ENCODE results near the gene NDUFAF8. TPM values are rescaled to one million over a fixed set of nuclear protein-coding genes. Genes with fewer than 3 reads are reported as not detected.

NDUFAF8 gene
- polyA plus RNA-seq, 2 of the 4 experiments (the other 2 are of a cell fraction): 179 to 308 TPM

- no peak overlapping the region for H3K27ac ChIP-seq
- no peak for DNase-seq (ENCODE audit: low read depth in 1 of 2, low spot score in 1 of 2)
- TF ChIP-seq NFE2L2 (conservative IDR thresholded peaks at IDR 0.05; ENCODE audit: low read length) (no peak), HES2 (IDR thresholded peaks at IDR 0.05) (no peak), PBX3 (IDR thresholded peaks at IDR 0.05) (no peak), FOXS1 (CRISPR knock-in tag; IDR thresholded peaks at IDR 0.05) (no peak), USF2 (IDR thresholded peaks at IDR 0.05) (no peak), EP300 (IDR thresholded peaks at IDR 0.05) (no peak), HDAC2 (IDR thresholded peaks at IDR 0.05) (no peak), FOSL2 (IDR thresholded peaks at IDR 0.05) (no peak), FOSL2 (CRISPR knock-in tag; IDR thresholded peaks at IDR 0.05) (no peak), POLR2AphosphoS2 (conservative IDR thresholded peaks at IDR 0.05; ENCODE audit: low read length) (no peak), HOXB5 (CRISPR knock-in tag; IDR thresholded peaks at IDR 0.05) (no peak), HEYL (CRISPR knock-in tag; IDR thresholded peaks at IDR 0.05) (no peak), HMGXB4 (CRISPR knock-in tag; IDR thresholded peaks at IDR 0.05; ENCODE audit: borderline replicate concordance) (no peak), CHD4 (IDR thresholded peaks at IDR 0.05; ENCODE audit: borderline replicate concordance) (no peak), RCOR1 (IDR thresholded peaks at IDR 0.05; ENCODE audit: low read depth, low read length) (no peak), HOXB13 (CRISPR knock-in tag; IDR thresholded peaks at IDR 0.05; ENCODE audit: low read depth) (no peak), TFCP2L1 (CRISPR knock-in tag; IDR thresholded peaks at IDR 0.05) (no peak), SMC3 (IDR thresholded peaks at IDR 0.05) (no peak), KDM5A (IDR thresholded peaks at IDR 0.05) (no peak)
- no peak overlapping the region for H3K4me3 ChIP-seq
- FAIRE-seq: no peak
- no peak for ATAC-seq
- WGBS (ENCODE audit: missing lambda C conversion rate): 94% methylated on average over 21 of the region's 21 CpGs
- H3K4me2 ChIP-seq: no peak overlapping the region
- POLR2A ChIA-PET: no interaction called here
- H3K4me1 ChIP-seq: no peaks in the 10 kb centered on the region
- no peaks in the 10 kb centered on the region for H3K9me3 ChIP-seq
- CTCF ChIA-PET: interaction anchor here (1.0 to 15.4 kb wide), 4 partner anchors 9 to 314 kb away, joined by 4 to 129 read pairs (median 5); no protein-coding TSS in a partner anchor
Observed at GRCh38 chr17:81287152-81287551, 48.0 kb downstream of the NDUFAF8 start.

GRCh38 chr17:81287741-81288430 is 48.8 kb downstream of the NDUFAF8 start:
- no peak overlapping the region for H3K4me3 ChIP-seq
- ATAC-seq (no peak), FAIRE-seq (no peak), DNase-seq (ENCODE audit: low read depth in 1 of 2, low spot score in 1 of 2) (no peak)
- no peaks in the 10 kb centered on the region for H3K4me1 ChIP-seq
- TF ChIP-seq NPAS2 (CRISPR knock-in tag; IDR thresholded peaks at IDR 0.05; ENCODE audit: borderline replicate concordance) (no peak), ZC3H11A (IDR thresholded peaks at IDR 0.05) (no peak), FOSB (CRISPR knock-in tag; IDR thresholded peaks at IDR 0.05) (no peak), ZFP36 (IDR thresholded peaks at IDR 0.05; ENCODE audit: borderline replicate concordance, partially characterized antibody) (no peak), POLR2A (IDR thresholded peaks at IDR 0.05; ENCODE audit: low read length) (no peak), HEYL (CRISPR knock-in tag; IDR thresholded peaks at IDR 0.05) (no peak), MAX (IDR thresholded peaks at IDR 0.05) (no peak), MAFK (IDR thresholded peaks at IDR 0.05; ENCODE audit: partially characterized antibody) (no peak), NFE2L2 (conservative IDR thresholded peaks at IDR 0.05; ENCODE audit: low read length) (no peak), NR3C1 (IDR thresholded peaks at IDR 0.05) (no peak), SREBF2 (IDR thresholded peaks at IDR 0.05) (no peak), PHF8 (IDR thresholded peaks at IDR 0.05; ENCODE audit: borderline replicate concordance, low read depth) (no peak)
- WGBS (ENCODE audit: missing lambda C conversion rate): 92% methylated on average over 16 of the region's 16 CpGs
- POLR2A ChIA-PET: no interaction called here
- no peak overlapping the region for H3K4me2 ChIP-seq
- H3K9me3 ChIP-seq: no peaks in the 10 kb centered on the region
- H3K27ac ChIP-seq: no peak overlapping the region
- CTCF ChIA-PET: interaction anchor here (1.0 to 15.4 kb wide), 4 partner anchors 9 to 313 kb away, joined by 4 to 129 read pairs (median 5); no protein-coding TSS in a partner anchor
